ENCODE results near the gene SORD.
"Not testable (repeated sequence)": the region's sequence is repeated elsewhere in the genome, so short reads cannot be mapped to it uniquely, and the experiment has no call there.

The SORD gene

GRCh38 chr15:45062301-45062700 is 39.3 kb downstream of the SORD start:
- not testable (repeated sequence) for DNase-seq (ENCODE audit: low read depth)

GRCh38 chr15:45064386-45064785 is 41.4 kb downstream of the SORD start:
- DNase-seq (ENCODE audit: low read depth): no peak

- not testable (repeated sequence) for DNase-seq (ENCODE audit: low read depth)
Measured at GRCh38 chr15:45069942-45070360, 47.0 kb downstream of the SORD start.

GRCh38 chr15:45073602-45074001 is 50.6 kb downstream of the SORD start:
- not testable (repeated sequence) for DNase-seq (ENCODE audit: low read depth)

GRCh38 chr15:45075440-45076320 is 52.7 kb downstream of the SORD start:
- DNase-seq (ENCODE audit: low read depth): not testable (repeated sequence)

- DNase-seq (ENCODE audit: low read depth): not testable (repeated sequence)
Measured at GRCh38 chr15:45077391-45077790, 54.4 kb downstream of the SORD start.

GRCh38 chr15:45079201-45079600 is 56.2 kb downstream of the SORD start:
- DNase-seq (ENCODE audit: low read depth): not testable (repeated sequence)

- not testable (repeated sequence) for DNase-seq (ENCODE audit: low read depth)
Measured at GRCh38 chr15:45079628-45080246, 56.7 kb downstream of the SORD start.

GRCh38 chr15:45080593-45080992 is 57.6 kb downstream of the SORD start:
- DNase-seq (ENCODE audit: low read depth): not testable (repeated sequence)

- not testable (repeated sequence) for DNase-seq (ENCODE audit: low read depth)
Measured at GRCh38 chr15:45082412-45082811, 59.4 kb downstream of the SORD start.

GRCh38 chr15:45083223-45083622 is 60.2 kb downstream of the SORD start:
- DNase-seq (ENCODE audit: low read depth): no peak

GRCh38 chr15:45084163-45084562 is 61.2 kb downstream of the SORD start:
- no peak for DNase-seq (ENCODE audit: low read depth)

GRCh38 chr15:45087513-45087912 is 64.5 kb downstream of the SORD start:
- no peak for DNase-seq (ENCODE audit: low read depth)

- no peak for DNase-seq (ENCODE audit: low read depth)
Measured at GRCh38 chr15:45088801-45089711, 66.1 kb downstream of the SORD start.

GRCh38 chr15:45089712-45090373 is 66.8 kb downstream of the SORD start:
- no peak for DNase-seq (ENCODE audit: low read depth)

- DNase-seq (ENCODE audit: low read depth): no peak
Measured at GRCh38 chr15:45091161-45091560, 68.2 kb downstream of the SORD start.

GRCh38 chr15:45091576-45091975 is 68.6 kb downstream of the SORD start:
- no peak for DNase-seq (ENCODE audit: low read depth)

- DNase-seq (ENCODE audit: low read depth): no peak
Measured at GRCh38 chr15:45093013-45093412, 70.0 kb downstream of the SORD start.

- no peak for DNase-seq (ENCODE audit: low read depth)
Measured at GRCh38 chr15:45093622-45094357, 70.8 kb downstream of the SORD start.

GRCh38 chr15:45094358-45094730 is 71.3 kb downstream of the SORD start:
- DNase-seq (ENCODE audit: low read depth): no peak

GRCh38 chr15:45095661-45096060 is 72.7 kb downstream of the SORD start:
- no peak for DNase-seq (ENCODE audit: low read depth)
